ENCODE results near the gene RGMA.

DNA sequence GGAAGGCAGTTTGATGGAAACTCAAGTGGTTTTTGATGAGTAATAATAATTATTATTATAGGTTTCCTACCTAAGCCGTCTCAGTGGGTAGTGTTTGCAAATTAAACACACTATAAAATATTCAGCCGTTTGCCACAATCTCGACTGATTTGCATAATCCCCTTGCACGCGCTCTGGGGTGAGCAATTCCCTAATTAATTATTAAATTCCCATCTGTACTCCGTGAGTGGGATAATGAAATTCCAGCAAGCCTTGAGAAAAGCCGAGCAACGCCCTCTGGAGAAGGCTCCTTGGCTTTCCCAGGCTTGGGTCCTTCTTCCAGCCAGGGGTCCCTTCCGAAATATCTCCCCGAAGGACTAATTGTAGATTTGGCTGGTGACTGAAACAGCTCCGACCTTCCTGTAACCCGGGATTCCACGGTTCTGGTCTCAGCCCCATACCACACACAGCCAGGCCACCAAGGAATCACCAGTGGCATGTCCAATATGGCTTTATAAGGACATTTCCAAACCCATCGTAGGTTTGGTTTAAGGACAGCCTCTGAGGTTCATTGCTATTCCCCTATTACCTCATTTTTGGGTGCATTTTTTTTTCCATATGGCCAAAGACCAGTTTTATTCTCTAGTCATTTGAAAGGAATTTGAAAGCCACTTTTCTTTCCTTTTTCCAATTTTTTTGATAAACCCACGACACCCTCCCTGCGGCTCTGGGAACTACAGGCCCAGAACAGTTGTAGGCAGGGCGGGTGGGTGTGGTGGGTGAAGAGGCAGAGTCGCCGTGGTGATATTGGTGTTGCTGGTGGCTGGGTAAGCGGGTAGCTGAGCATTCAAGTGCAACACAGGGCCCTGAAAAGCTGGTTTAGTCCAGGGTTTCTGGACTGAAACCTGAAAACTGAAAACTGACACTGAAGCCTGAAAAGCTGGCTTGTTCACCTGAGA lies 33.2 kb upstream of the RGMA start:
- TF ChIP-seq EZH2 (IDR thresholded peaks at IDR 0.05; ENCODE audit: borderline replicate concordance, insufficient read depth, low read length, poor library complexity, severe bottlenecking): no peak
- TF ChIP-seq, protein P1, sequence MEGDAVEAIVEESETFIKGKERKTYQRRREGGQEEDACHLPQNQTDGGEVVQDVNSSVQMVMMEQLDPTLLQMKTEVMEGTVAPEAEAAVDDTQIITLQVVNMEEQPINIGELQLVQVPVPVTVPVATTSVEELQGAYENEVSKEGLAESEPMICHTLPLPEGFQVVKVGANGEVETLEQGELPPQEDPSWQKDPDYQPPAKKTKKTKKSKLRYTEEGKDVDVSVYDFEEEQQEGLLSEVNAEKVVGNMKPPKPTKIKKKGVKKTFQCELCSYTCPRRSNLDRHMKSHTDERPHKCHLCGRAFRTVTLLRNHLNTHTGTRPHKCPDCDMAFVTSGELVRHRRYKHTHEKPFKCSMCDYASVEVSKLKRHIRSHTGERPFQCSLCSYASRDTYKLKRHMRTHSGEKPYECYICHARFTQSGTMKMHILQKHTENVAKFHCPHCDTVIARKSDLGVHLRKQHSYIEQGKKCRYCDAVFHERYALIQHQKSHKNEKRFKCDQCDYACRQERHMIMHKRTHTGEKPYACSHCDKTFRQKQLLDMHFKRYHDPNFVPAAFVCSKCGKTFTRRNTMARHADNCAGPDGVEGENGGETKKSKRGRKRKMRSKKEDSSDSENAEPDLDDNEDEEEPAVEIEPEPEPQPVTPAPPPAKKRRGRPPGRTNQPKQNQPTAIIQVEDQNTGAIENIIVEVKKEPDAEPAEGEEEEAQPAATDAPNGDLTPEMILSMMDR (IDR thresholded peaks at IDR 0.05; ENCODE audit: poor library complexity, severe bottlenecking): no peak
- TF ChIP-seq MXI1 (conservative IDR thresholded peaks at IDR 0.05; ENCODE audit: poor library complexity, severe bottlenecking): no peak
- no peak for TF ChIP-seq EP300 (conservative IDR thresholded peaks at IDR 0.05; ENCODE audit: poor library complexity, severe bottlenecking)
- no peak for TF ChIP-seq POLR2AphosphoS5 (IDR thresholded peaks at IDR 0.05)
- TF ChIP-seq TAF1 (IDR thresholded peaks at IDR 0.05; ENCODE audit: low read depth): no peak
- TF ChIP-seq, protein P2, sequence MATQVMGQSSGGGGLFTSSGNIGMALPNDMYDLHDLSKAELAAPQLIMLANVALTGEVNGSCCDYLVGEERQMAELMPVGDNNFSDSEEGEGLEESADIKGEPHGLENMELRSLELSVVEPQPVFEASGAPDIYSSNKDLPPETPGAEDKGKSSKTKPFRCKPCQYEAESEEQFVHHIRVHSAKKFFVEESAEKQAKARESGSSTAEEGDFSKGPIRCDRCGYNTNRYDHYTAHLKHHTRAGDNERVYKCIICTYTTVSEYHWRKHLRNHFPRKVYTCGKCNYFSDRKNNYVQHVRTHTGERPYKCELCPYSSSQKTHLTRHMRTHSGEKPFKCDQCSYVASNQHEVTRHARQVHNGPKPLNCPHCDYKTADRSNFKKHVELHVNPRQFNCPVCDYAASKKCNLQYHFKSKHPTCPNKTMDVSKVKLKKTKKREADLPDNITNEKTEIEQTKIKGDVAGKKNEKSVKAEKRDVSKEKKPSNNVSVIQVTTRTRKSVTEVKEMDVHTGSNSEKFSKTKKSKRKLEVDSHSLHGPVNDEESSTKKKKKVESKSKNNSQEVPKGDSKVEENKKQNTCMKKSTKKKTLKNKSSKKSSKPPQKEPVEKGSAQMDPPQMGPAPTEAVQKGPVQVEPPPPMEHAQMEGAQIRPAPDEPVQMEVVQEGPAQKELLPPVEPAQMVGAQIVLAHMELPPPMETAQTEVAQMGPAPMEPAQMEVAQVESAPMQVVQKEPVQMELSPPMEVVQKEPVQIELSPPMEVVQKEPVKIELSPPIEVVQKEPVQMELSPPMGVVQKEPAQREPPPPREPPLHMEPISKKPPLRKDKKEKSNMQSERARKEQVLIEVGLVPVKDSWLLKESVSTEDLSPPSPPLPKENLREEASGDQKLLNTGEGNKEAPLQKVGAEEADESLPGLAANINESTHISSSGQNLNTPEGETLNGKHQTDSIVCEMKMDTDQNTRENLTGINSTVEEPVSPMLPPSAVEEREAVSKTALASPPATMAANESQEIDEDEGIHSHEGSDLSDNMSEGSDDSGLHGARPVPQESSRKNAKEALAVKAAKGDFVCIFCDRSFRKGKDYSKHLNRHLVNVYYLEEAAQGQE (IDR thresholded peaks at IDR 0.05; ENCODE audit: borderline replicate concordance): no peak
- TF ChIP-seq RAD21 (conservative IDR thresholded peaks at IDR 0.05): no peak
- TF ChIP-seq SMC3 (conservative IDR thresholded peaks at IDR 0.05; ENCODE audit: poor library complexity): no peak

Data from neural cell (in vitro differentiated cells).